HL-60 (cell line): ENCODE results near the gene SCGN.

Experiments
- CTCF ChIP-seq: IDR thresholded peaks from one replicate; pipeline ENCODE4 v1.5.1; 2011; ENCODE audit warnings: low read length, control low read depth, inconsistent platforms; ENCODE audit not compliant: insufficient read depth
- REST ChIP-seq: IDR thresholded peaks from 2 replicates; pipeline ENCODE4 v1.6.1; 2012; ENCODE audit warnings: low read depth; ENCODE audit not compliant: insufficient replicate concordance
- SPI1 ChIP-seq: IDR thresholded peaks from 2 replicates; pipeline ENCODE4 v1.6.1; 2012; ENCODE audit warnings: low read depth, mild to moderate bottlenecking, borderline replicate concordance

GRCh38 chr6:25620391-25620790 lies 31.6 kb upstream of the SCGN start:
- TF ChIP-seq CTCF: no peak
- TF ChIP-seq REST: no peak
- no peak for TF ChIP-seq SPI1
